ENCODE data around the gene SCN11A.

The SCN11A gene

DNA sequence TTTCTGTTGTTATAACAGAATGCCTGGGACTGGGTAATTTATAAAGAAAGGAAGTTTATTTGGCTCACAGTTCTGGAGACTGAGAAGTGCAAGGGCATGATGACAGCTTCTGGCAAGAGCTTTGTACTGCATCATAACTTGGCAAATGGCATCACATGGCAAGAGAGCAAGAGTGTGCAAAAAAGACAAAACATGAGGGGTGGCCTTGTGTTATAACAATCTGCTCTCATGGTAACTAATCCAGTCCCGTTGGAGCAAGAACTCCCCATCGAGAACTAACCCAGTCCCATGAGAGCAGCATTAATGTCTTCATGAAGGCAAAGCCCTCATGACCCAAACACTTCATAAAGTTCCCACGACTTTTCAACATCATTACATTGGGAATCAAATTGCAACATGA lies 23.2 kb downstream of the SCN11A start:
- TF ChIP-seq FOXM1 (IDR thresholded peaks at IDR 0.05; ENCODE audit: borderline replicate concordance, low read depth) (no peak), TCF12 (IDR thresholded peaks at IDR 0.05; ENCODE audit: low read depth) (no peak), NFIC (IDR thresholded peaks at IDR 0.05) (no peak), CREB1 (IDR thresholded peaks at IDR 0.05; ENCODE audit: low read depth) (no peak), TEAD4 (IDR thresholded peaks at IDR 0.05) (no peak), RAD21 (IDR thresholded peaks at IDR 0.05; ENCODE audit: low read depth) (no peak), EGR1 (IDR thresholded peaks at IDR 0.05) (no peak), EP300 (IDR thresholded peaks at IDR 0.05; ENCODE audit: borderline replicate concordance) (no peak), CEBPB (IDR thresholded peaks at IDR 0.05) (no peak), YY1 (IDR thresholded peaks at IDR 0.05; ENCODE audit: low read depth) (no peak), TAF1 (IDR thresholded peaks at IDR 0.05; ENCODE audit: low read depth) (no peak), MAX (IDR thresholded peaks at IDR 0.05) (no peak), ZBTB7A (IDR thresholded peaks at IDR 0.05; ENCODE audit: low read depth) (no peak)
- TF ChIP-seq, protein P1, sequence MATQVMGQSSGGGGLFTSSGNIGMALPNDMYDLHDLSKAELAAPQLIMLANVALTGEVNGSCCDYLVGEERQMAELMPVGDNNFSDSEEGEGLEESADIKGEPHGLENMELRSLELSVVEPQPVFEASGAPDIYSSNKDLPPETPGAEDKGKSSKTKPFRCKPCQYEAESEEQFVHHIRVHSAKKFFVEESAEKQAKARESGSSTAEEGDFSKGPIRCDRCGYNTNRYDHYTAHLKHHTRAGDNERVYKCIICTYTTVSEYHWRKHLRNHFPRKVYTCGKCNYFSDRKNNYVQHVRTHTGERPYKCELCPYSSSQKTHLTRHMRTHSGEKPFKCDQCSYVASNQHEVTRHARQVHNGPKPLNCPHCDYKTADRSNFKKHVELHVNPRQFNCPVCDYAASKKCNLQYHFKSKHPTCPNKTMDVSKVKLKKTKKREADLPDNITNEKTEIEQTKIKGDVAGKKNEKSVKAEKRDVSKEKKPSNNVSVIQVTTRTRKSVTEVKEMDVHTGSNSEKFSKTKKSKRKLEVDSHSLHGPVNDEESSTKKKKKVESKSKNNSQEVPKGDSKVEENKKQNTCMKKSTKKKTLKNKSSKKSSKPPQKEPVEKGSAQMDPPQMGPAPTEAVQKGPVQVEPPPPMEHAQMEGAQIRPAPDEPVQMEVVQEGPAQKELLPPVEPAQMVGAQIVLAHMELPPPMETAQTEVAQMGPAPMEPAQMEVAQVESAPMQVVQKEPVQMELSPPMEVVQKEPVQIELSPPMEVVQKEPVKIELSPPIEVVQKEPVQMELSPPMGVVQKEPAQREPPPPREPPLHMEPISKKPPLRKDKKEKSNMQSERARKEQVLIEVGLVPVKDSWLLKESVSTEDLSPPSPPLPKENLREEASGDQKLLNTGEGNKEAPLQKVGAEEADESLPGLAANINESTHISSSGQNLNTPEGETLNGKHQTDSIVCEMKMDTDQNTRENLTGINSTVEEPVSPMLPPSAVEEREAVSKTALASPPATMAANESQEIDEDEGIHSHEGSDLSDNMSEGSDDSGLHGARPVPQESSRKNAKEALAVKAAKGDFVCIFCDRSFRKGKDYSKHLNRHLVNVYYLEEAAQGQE (IDR thresholded peaks at IDR 0.05; ENCODE audit: low read depth), result no peak
- TF ChIP-seq, protein P2, sequence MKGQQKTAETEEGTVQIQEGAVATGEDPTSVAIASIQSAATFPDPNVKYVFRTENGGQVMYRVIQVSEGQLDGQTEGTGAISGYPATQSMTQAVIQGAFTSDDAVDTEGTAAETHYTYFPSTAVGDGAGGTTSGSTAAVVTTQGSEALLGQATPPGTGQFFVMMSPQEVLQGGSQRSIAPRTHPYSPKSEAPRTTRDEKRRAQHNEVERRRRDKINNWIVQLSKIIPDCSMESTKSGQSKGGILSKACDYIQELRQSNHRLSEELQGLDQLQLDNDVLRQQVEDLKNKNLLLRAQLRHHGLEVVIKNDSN (IDR thresholded peaks at IDR 0.05), result no peak

GRCh38 chr3:39025222-39025970 lies 26.3 kb downstream of the SCN11A start:
- TF ChIP-seq MAX (IDR thresholded peaks at IDR 0.05), result no peak
- no peak for TF ChIP-seq RAD21 (IDR thresholded peaks at IDR 0.05; ENCODE audit: low read depth)
- no peak for TF ChIP-seq CREB1 (IDR thresholded peaks at IDR 0.05; ENCODE audit: low read depth)
- no peak for TF ChIP-seq TAF1 (IDR thresholded peaks at IDR 0.05; ENCODE audit: low read depth)
- TF ChIP-seq ZBTB7A (IDR thresholded peaks at IDR 0.05; ENCODE audit: low read depth), result no peak
- TF ChIP-seq FOXM1 (IDR thresholded peaks at IDR 0.05; ENCODE audit: borderline replicate concordance, low read depth), result no peak
- no peak for TF ChIP-seq EP300 (IDR thresholded peaks at IDR 0.05; ENCODE audit: borderline replicate concordance)
- TF ChIP-seq NFIC (IDR thresholded peaks at IDR 0.05), result no peak
- no peak for TF ChIP-seq TCF12 (IDR thresholded peaks at IDR 0.05; ENCODE audit: low read depth)
- TF ChIP-seq EGR1 (IDR thresholded peaks at IDR 0.05), result no peak
- TF ChIP-seq, protein P1 (IDR thresholded peaks at IDR 0.05; ENCODE audit: low read depth), result no peak
- TF ChIP-seq YY1 (IDR thresholded peaks at IDR 0.05; ENCODE audit: low read depth), result no peak
- TF ChIP-seq TEAD4 (IDR thresholded peaks at IDR 0.05), result no peak
- TF ChIP-seq, protein P2 (IDR thresholded peaks at IDR 0.05), result no peak
- no peak for TF ChIP-seq CEBPB (IDR thresholded peaks at IDR 0.05)

DNA sequence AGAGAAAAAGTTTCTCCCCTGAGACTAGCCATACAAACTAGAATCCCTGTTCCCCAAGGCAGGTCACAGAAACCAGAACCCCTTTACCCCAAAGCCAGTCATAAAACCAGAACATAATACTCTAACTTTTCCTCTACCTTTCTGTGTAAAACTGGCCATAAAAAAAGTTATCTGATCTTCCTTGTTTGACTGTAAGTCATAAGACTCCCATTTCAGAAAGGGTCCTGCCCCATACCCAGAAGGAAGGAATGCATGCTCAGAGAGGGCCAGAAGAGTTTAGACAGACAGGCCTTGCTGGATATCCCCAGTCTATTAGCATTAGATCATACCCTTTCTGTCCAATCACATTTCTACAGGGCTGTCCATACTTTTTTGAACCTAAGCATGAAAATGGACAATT lies 27.2 kb downstream of the SCN11A start:
- no peak for TF ChIP-seq TEAD4 (IDR thresholded peaks at IDR 0.05)
- TF ChIP-seq YY1 (IDR thresholded peaks at IDR 0.05; ENCODE audit: low read depth), result no peak
- no peak for TF ChIP-seq NFIC (IDR thresholded peaks at IDR 0.05)
- TF ChIP-seq, protein P1 (IDR thresholded peaks at IDR 0.05; ENCODE audit: low read depth), result no peak
- TF ChIP-seq TAF1 (IDR thresholded peaks at IDR 0.05; ENCODE audit: low read depth), result no peak
- no peak for TF ChIP-seq MAX (IDR thresholded peaks at IDR 0.05)
- TF ChIP-seq, protein P2 (IDR thresholded peaks at IDR 0.05), result no peak
